H1 (cell line): ENCODE results near the gene VCP. TPM values are rescaled to one million over a fixed set of nuclear protein-coding genes. Genes with fewer than 3 reads are reported as not detected.

ENCODE experiments used
- EGR1 ChIP-seq: IDR thresholded peaks from 2 replicates; pipeline ENCODE4 v1.6.1; 2011; ENCODE audit warnings: low read depth, low read length, borderline replicate concordance
- KDM4A ChIP-seq: IDR thresholded peaks from one replicate; pipeline ENCODE4 v1.7.1; 2012; ENCODE audit warnings: low read depth, mild to moderate bottlenecking, moderate library complexity, low read length, inconsistent platforms; ENCODE audit not compliant: severe bottlenecking
- SIX5 ChIP-seq: IDR thresholded peaks from 2 replicates; pipeline ENCODE4 v1.6.1; 2011; ENCODE audit warnings: mild to moderate bottlenecking, low read depth, low read length
- SUZ12 ChIP-seq: fragments of 200-600 bp; sonication (generic); IDR thresholded peaks from 2 replicates; pipeline ENCODE4 v1.6.1; 2012; ENCODE audit warnings: mild to moderate bottlenecking, inconsistent platforms, low read length, moderate library complexity, mixed read lengths
- TAF1 ChIP-seq: IDR thresholded peaks from 2 replicates; pipeline ENCODE4 v1.6.1; 2011; ENCODE audit warnings: mild to moderate bottlenecking, low read depth, low read length
- polyA plus RNA-seq, 7 experiments: library from polyadenylated mRNA; depleted of rRNA in 3 of 7; stranded (reverse) in 5 of 7; unstranded in 2 of 7; fragments of >200 nt in 5 of 7; fragments of 200-250 nt in 2 of 7; gene quantifications; 1 replicate in 5 of 7; 2 replicates in 1 of 7; 4 replicates in 1 of 7; pipeline versions ENCODE4 v1.2.1 to v1.2.3, GENCODE V29; 2011 to 2013; ENCODE audit warnings: missing spikeins in 2 of 7, mixed read lengths in 2 of 7
- total RNA-seq: library from RNA; stranded (reverse); fragmentation: NEBNext Ultra II Directional; extraction: Animal tissue kit (Norgen Biotek cat#: 25700); gene quantifications from 2 replicates; pipeline ENCODE4 v1.2.1, GENCODE V29; 2021
- TF ChIP-seq, protein P1 (sequence below), 3 experiments: IDR thresholded peaks; 1 replicate in 2 of 3; 2 replicates in 1 of 3; pipeline versions ENCODE4 v1.5.1 to v1.6.1; 2011; ENCODE audit warnings: low read length in 3 of 3, mild to moderate bottlenecking in 3 of 3, inconsistent platforms in 2 of 3, low read depth in 1 of 3, moderate library complexity in 1 of 3; ENCODE audit not compliant: insufficient read depth in 1 of 3; ENCODE audit errors: control extremely low read depth in 1 of 3

Gene VCP
- total and polyA plus RNA-seq, 2 of the 8 experiments (the other 6 are each of a cell fraction or from before 2014, with no cell fraction given): 173 to 375 TPM

DNA sequence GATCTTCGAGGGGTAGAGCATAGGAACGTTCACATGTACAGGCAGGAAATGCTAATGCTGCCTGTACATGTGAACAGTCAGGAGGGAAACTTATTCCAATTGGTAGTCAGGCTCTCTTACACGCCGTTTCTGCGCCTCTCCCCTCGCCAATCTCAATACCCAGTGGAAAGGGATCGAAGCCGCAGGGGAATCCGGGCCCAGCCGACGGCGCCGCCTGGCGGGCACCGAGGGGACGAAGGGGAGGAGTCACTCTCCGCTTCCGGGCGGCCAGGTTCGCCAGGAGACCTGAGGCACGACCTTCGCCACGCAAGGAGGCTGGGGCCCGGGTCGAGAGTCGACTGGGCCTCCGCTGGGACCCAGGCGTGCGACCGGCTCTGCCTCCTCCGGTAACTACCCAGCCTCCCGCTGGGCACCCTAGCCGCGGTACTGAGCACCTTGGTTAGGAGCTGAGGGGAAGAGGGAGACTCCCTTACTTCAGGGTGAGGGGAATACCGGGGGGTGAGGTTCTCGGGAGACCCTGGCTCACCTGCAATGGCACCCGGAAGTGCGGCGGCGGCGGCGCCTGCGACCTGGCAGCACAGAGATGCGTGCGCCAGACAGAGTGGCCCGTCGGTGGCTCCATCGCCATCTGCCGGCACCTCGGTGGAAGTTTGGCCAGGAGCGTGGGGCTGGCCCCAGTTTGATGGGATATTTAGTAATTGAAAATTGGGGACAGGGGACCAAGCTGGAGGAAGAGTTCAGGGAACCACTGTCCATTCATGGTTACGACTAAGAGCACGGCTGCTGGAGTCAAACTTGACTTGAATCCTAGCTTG, 23.8 kb upstream of the VCP start, which contains the start of gene PIGO (continued):
- TF ChIP-seq, protein P1, sequence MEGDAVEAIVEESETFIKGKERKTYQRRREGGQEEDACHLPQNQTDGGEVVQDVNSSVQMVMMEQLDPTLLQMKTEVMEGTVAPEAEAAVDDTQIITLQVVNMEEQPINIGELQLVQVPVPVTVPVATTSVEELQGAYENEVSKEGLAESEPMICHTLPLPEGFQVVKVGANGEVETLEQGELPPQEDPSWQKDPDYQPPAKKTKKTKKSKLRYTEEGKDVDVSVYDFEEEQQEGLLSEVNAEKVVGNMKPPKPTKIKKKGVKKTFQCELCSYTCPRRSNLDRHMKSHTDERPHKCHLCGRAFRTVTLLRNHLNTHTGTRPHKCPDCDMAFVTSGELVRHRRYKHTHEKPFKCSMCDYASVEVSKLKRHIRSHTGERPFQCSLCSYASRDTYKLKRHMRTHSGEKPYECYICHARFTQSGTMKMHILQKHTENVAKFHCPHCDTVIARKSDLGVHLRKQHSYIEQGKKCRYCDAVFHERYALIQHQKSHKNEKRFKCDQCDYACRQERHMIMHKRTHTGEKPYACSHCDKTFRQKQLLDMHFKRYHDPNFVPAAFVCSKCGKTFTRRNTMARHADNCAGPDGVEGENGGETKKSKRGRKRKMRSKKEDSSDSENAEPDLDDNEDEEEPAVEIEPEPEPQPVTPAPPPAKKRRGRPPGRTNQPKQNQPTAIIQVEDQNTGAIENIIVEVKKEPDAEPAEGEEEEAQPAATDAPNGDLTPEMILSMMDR (IDR thresholded peaks at IDR 0.05; ENCODE audit: control extremely low read depth in 1 of 3, insufficient read depth in 1 of 3, low read depth in 1 of 3, low read length in 3 of 3): peak; percentile 88 to 96 (median 93)
- TF ChIP-seq SUZ12 (no peak), EGR1 (0 out of 2 replicates have a peak, but pooled peaks have one; percentile 18), KDM4A (peak; percentile 57), TAF1 (peak; percentile 94), SIX5 (no peak)
- TF ChIP-seq, all 59 proteins: peak for 25
